ENCODE measurements around the gene FLOT1.
"Not testable (repeated sequence)": the region's sequence is repeated elsewhere in the genome, so short reads cannot be mapped to it uniquely, and the experiment has no call there.

The FLOT1 gene

GRCh38 chr6:30766461-30767157 is 24.1 kb upstream of the FLOT1 start:
- peak overlapping the region; percentile 59 for H2BK12ac ChIP-seq (ENCODE audit: low read length)
- H2AK5ac ChIP-seq (ENCODE audit: low read depth, low read length): no peak overlapping the region
- peak overlapping the region; percentile 82 for H3K18ac ChIP-seq (ENCODE audit: low read length)
- H3K9me3 ChIP-seq (replicated peaks in 1 of 2; ENCODE audit: control insufficient read depth in 2 of 2, insufficient read depth in 1 of 2, low read depth in 1 of 2, low read length in 2 of 2): no peaks in the 10 kb centered on the region
- no peaks in the 10 kb centered on the region for H3K79me1 ChIP-seq (ENCODE audit: low read depth, low read length)
- WGBS, 2 donors (ENCODE audit: extremely low coverage in 2 of 2, insufficient read length in 2 of 2, insufficient replicate concordance in 1 of 2): 100% methylated on average over 2 of the region's 6 CpGs; no CpG with 5 or more reads in 1 of the 2 donors
- H4K91ac ChIP-seq (ENCODE audit: low read depth, low read length, poor library complexity): no peak overlapping the region
- H3K4me1 ChIP-seq (ENCODE audit: control insufficient read depth in 2 of 2, insufficient read depth in 1 of 2, low read depth in 1 of 2, low read length in 2 of 2): peaks cover 24 to 40% of the 10 kb centered on the region in 2 donors
- H3K36me3 ChIP-seq (replicated peaks in 1 of 2; ENCODE audit: control insufficient read depth in 2 of 2, insufficient read depth in 2 of 2, low read length in 2 of 2): no peaks in the 10 kb centered on the region
- no peak overlapping the region for H3K23ac ChIP-seq (ENCODE audit: low read depth, low read length, poor library complexity)
- DNase-seq (ENCODE audit: low spot score): no peak
- H3K4me2 ChIP-seq (ENCODE audit: insufficient read depth, low read length, poor library complexity, severe bottlenecking): no peak overlapping the region
- no peak overlapping the region for H3K4me3 ChIP-seq (ENCODE audit: low read length in 2 of 2)
- H2BK120ac ChIP-seq (ENCODE audit: low read depth, low read length): no peak overlapping the region
- peak overlapping the region; percentile 53 for H3K4ac ChIP-seq (ENCODE audit: low read length)
- H2BK15ac ChIP-seq (ENCODE audit: low read length): no peak overlapping the region
- no peak overlapping the region for H3K9ac ChIP-seq (ENCODE audit: low read depth, low read length, poor library complexity)
- no peak overlapping the region for H3K14ac ChIP-seq (ENCODE audit: low read length)
- H2BK5ac ChIP-seq (ENCODE audit: low read length): no peak overlapping the region
- H3K27me3 ChIP-seq (ENCODE audit: control insufficient read depth in 3 of 3, insufficient read depth in 3 of 3, low read depth in 1 of 3, low read length in 3 of 3): no peaks in the 10 kb centered on the region
- peak overlapping the region; percentile 32 for H3K27ac ChIP-seq (replicated peaks; ENCODE audit: low read length)
- no peak overlapping the region for H4K8ac ChIP-seq (ENCODE audit: low read depth, low read length)
- H2AFZ ChIP-seq (ENCODE audit: low read length): no peak overlapping the region

GRCh38 chr6:30765495-30765894 is 23.0 kb upstream of the FLOT1 start:
- H3K27ac ChIP-seq (replicated peaks; ENCODE audit: low read length): not testable (repeated sequence)

GRCh38 chr6:30764490-30765043 is 22.1 kb upstream of the FLOT1 start:
- not testable (repeated sequence) for H2BK12ac ChIP-seq (ENCODE audit: low read length); H3K4ac ChIP-seq (ENCODE audit: low read length); H4K91ac ChIP-seq (ENCODE audit: low read depth, low read length, poor library complexity); DNase-seq (ENCODE audit: low spot score); H2BK120ac ChIP-seq (ENCODE audit: low read depth, low read length); H3K14ac ChIP-seq (ENCODE audit: low read length); H3K4me3 ChIP-seq (ENCODE audit: low read length in 2 of 2); H3K9ac ChIP-seq (ENCODE audit: low read depth, low read length, poor library complexity); H2AK5ac ChIP-seq (ENCODE audit: low read depth, low read length); H4K8ac ChIP-seq (ENCODE audit: low read depth, low read length); H3K9me3 ChIP-seq (replicated peaks in 1 of 2; ENCODE audit: control insufficient read depth in 2 of 2, insufficient read depth in 1 of 2, low read depth in 1 of 2, low read length in 2 of 2); H3K4me2 ChIP-seq (ENCODE audit: insufficient read depth, low read length, poor library complexity, severe bottlenecking); H3K18ac ChIP-seq (ENCODE audit: low read length); H3K27me3 ChIP-seq (ENCODE audit: control insufficient read depth in 3 of 3, insufficient read depth in 3 of 3, low read depth in 1 of 3, low read length in 3 of 3); H3K23ac ChIP-seq (ENCODE audit: low read depth, low read length, poor library complexity); H3K79me1 ChIP-seq (ENCODE audit: low read depth, low read length); H2BK15ac ChIP-seq (ENCODE audit: low read length); H3K36me3 ChIP-seq (replicated peaks in 1 of 2; ENCODE audit: control insufficient read depth in 2 of 2, insufficient read depth in 2 of 2, low read length in 2 of 2); H3K27ac ChIP-seq (replicated peaks; ENCODE audit: low read length); H2BK5ac ChIP-seq (ENCODE audit: low read length)
- H3K4me1 ChIP-seq (ENCODE audit: control insufficient read depth in 2 of 2, insufficient read depth in 1 of 2, low read depth in 1 of 2, low read length in 2 of 2): peaks cover 25 to 33% of the 10 kb centered on the region in 2 donors
- no CpG with 5 or more reads among the region's 13 CpGs for WGBS, 2 donors (ENCODE audit: extremely low coverage in 2 of 2, insufficient read length in 2 of 2, insufficient replicate concordance in 1 of 2)
- peak overlapping the region; percentile 84 for H2AFZ ChIP-seq (ENCODE audit: low read length)

More at GRCh38 chr6:30765495-30765894, 23.0 kb upstream of the FLOT1 start:
- not testable (repeated sequence) for H4K91ac ChIP-seq (ENCODE audit: low read depth, low read length, poor library complexity); H3K4ac ChIP-seq (ENCODE audit: low read length); H2AK5ac ChIP-seq (ENCODE audit: low read depth, low read length); H4K8ac ChIP-seq (ENCODE audit: low read depth, low read length); H3K14ac ChIP-seq (ENCODE audit: low read length); H3K9ac ChIP-seq (ENCODE audit: low read depth, low read length, poor library complexity); H2AFZ ChIP-seq (ENCODE audit: low read length); H3K23ac ChIP-seq (ENCODE audit: low read depth, low read length, poor library complexity); H3K27me3 ChIP-seq (ENCODE audit: control insufficient read depth in 3 of 3, insufficient read depth in 3 of 3, low read depth in 1 of 3, low read length in 3 of 3); H3K79me1 ChIP-seq (ENCODE audit: low read depth, low read length); H2BK5ac ChIP-seq (ENCODE audit: low read length); H3K4me2 ChIP-seq (ENCODE audit: insufficient read depth, low read length, poor library complexity, severe bottlenecking); H3K36me3 ChIP-seq (replicated peaks in 1 of 2; ENCODE audit: control insufficient read depth in 2 of 2, insufficient read depth in 2 of 2, low read length in 2 of 2); H2BK15ac ChIP-seq (ENCODE audit: low read length); H2BK12ac ChIP-seq (ENCODE audit: low read length); H3K9me3 ChIP-seq (replicated peaks in 1 of 2; ENCODE audit: control insufficient read depth in 2 of 2, insufficient read depth in 1 of 2, low read depth in 1 of 2, low read length in 2 of 2); H3K18ac ChIP-seq (ENCODE audit: low read length); H3K4me3 ChIP-seq (ENCODE audit: low read length in 2 of 2); DNase-seq (ENCODE audit: low spot score); H2BK120ac ChIP-seq (ENCODE audit: low read depth, low read length)
- WGBS, 2 donors (ENCODE audit: extremely low coverage in 2 of 2, insufficient read length in 2 of 2, insufficient replicate concordance in 1 of 2): no CpG with 5 or more reads among the region's 1 CpG
- H3K4me1 ChIP-seq (ENCODE audit: control insufficient read depth in 2 of 2, insufficient read depth in 1 of 2, low read depth in 1 of 2, low read length in 2 of 2): peaks cover 24 to 40% of the 10 kb centered on the region in 2 donors

GRCh38 chr6:30763618-30764489 is 21.4 kb upstream of the FLOT1 start:
- no peaks in the 10 kb centered on the region for H3K27me3 ChIP-seq (ENCODE audit: control insufficient read depth in 3 of 3, insufficient read depth in 3 of 3, low read depth in 1 of 3, low read length in 3 of 3)
- no peak overlapping the region for H3K9ac ChIP-seq (ENCODE audit: low read depth, low read length, poor library complexity)
- H4K91ac ChIP-seq (ENCODE audit: low read depth, low read length, poor library complexity): no peak overlapping the region
- H2BK5ac ChIP-seq (ENCODE audit: low read length): no peak overlapping the region
- H3K18ac ChIP-seq (ENCODE audit: low read length): peak overlapping the region; percentile 82
- H3K27ac ChIP-seq (replicated peaks; ENCODE audit: low read length): peak overlapping the region; percentile 47
- H2BK15ac ChIP-seq (ENCODE audit: low read length): no peak overlapping the region
- peaks cover 0 to 3% of the 10 kb centered on the region in 2 donors for H3K9me3 ChIP-seq (replicated peaks in 1 of 2; ENCODE audit: control insufficient read depth in 2 of 2, insufficient read depth in 1 of 2, low read depth in 1 of 2, low read length in 2 of 2)
- H2BK12ac ChIP-seq (ENCODE audit: low read length): no peak overlapping the region
- peaks cover 22 to 29% of the 10 kb centered on the region in 2 donors for H3K4me1 ChIP-seq (ENCODE audit: control insufficient read depth in 2 of 2, insufficient read depth in 1 of 2, low read depth in 1 of 2, low read length in 2 of 2)
- no peak overlapping the region for H3K14ac ChIP-seq (ENCODE audit: low read length)
- peaks cover 2% of the 10 kb centered on the region for H3K79me1 ChIP-seq (ENCODE audit: low read depth, low read length)
- no peak overlapping the region for H3K4me2 ChIP-seq (ENCODE audit: insufficient read depth, low read length, poor library complexity, severe bottlenecking)
- no peak overlapping the region for H3K4me3 ChIP-seq (ENCODE audit: low read length in 2 of 2)
- no peak overlapping the region for H4K8ac ChIP-seq (ENCODE audit: low read depth, low read length)
- no CpG with 5 or more reads among the region's 8 CpGs for WGBS, 2 donors (ENCODE audit: extremely low coverage in 2 of 2, insufficient read length in 2 of 2, insufficient replicate concordance in 1 of 2)
- peak overlapping the region; percentile 44 for H2AK5ac ChIP-seq (ENCODE audit: low read depth, low read length)
- H2AFZ ChIP-seq (ENCODE audit: low read length): peak overlapping the region; percentile 84
- no peaks in the 10 kb centered on the region for H3K36me3 ChIP-seq (replicated peaks in 1 of 2; ENCODE audit: control insufficient read depth in 2 of 2, insufficient read depth in 2 of 2, low read length in 2 of 2)
- no peak for DNase-seq (ENCODE audit: low spot score)
- H3K23ac ChIP-seq (ENCODE audit: low read depth, low read length, poor library complexity): peak overlapping the region; percentile 60
- H3K4ac ChIP-seq (ENCODE audit: low read length): no peak overlapping the region
- no peak overlapping the region for H2BK120ac ChIP-seq (ENCODE audit: low read depth, low read length)
